ENCODE measurements around the gene NXPH3.

- TF ChIP-seq, protein P1, sequence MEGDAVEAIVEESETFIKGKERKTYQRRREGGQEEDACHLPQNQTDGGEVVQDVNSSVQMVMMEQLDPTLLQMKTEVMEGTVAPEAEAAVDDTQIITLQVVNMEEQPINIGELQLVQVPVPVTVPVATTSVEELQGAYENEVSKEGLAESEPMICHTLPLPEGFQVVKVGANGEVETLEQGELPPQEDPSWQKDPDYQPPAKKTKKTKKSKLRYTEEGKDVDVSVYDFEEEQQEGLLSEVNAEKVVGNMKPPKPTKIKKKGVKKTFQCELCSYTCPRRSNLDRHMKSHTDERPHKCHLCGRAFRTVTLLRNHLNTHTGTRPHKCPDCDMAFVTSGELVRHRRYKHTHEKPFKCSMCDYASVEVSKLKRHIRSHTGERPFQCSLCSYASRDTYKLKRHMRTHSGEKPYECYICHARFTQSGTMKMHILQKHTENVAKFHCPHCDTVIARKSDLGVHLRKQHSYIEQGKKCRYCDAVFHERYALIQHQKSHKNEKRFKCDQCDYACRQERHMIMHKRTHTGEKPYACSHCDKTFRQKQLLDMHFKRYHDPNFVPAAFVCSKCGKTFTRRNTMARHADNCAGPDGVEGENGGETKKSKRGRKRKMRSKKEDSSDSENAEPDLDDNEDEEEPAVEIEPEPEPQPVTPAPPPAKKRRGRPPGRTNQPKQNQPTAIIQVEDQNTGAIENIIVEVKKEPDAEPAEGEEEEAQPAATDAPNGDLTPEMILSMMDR (conservative IDR thresholded peaks at IDR 0.05; ENCODE audit: low read length), result peak; percentile 86
- TF ChIP-seq EZH2phosphoT487 (IDR thresholded peaks at IDR 0.05; ENCODE audit: borderline replicate concordance), result no peak
These were observed 27.0 kb upstream of the NXPH3 start for GRCh38 chr17:49548506-49549310.

Measured in Loucy (cell line).